ENCODE measurements around the gene SNRPE.
A peak's percentile ranks its signal among the peaks of the same experiment; 100 is the strongest.
"Not testable (repeated sequence)": the region's sequence is repeated elsewhere in the genome, so short reads cannot be mapped to it uniquely, and the experiment has no call there.

SNRPE gene

DNA sequence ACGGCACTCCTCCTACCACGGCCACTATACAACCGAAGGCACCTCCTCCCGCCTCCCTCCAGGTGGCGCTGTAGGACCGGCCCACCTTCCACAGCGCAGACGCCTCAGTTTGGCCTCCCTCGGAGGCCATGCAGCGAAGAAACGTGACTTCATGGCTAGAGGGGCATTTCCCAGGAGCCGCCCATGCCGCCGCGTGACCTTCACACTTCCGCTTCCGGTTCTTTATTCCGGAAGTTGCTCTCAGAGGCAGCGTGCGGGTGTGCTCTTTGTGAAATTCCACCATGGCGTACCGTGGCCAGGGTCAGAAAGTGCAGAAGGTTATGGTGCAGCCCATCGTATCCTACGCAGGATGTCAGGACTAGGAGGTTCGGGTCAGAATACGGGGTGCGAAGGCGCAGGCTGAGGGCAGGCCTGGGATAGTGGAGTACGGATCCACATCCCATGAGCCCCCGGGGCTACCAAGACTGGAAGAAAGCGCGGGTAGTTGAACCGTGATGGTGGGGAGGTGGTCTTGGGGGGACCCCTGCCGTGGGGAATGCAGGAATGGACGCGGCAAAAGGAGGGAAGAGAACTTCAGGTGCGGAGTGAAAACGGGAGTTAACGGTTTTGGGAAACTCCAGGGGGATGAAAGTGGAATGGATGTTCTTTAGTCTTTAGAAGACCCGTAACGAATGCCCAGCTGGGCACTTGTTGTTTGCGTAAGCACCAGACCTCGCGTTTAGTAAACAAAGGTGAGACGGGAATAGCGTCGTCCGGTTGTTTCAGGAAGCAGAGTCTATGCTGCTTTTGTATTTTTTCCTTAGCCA is at the start of gene SNRPE:
Gene SNRPE (plus strand): TSS at position 221 of the 806 bp plus-strand sequence. CDS start 61 bp downstream, at position 282.
- DNase-seq: peak; percentile 99

GRCh38 chr1:203813581-203814341 is 47.6 kb upstream of the SNRPE start:
- DNase-seq: no peak

DNA sequence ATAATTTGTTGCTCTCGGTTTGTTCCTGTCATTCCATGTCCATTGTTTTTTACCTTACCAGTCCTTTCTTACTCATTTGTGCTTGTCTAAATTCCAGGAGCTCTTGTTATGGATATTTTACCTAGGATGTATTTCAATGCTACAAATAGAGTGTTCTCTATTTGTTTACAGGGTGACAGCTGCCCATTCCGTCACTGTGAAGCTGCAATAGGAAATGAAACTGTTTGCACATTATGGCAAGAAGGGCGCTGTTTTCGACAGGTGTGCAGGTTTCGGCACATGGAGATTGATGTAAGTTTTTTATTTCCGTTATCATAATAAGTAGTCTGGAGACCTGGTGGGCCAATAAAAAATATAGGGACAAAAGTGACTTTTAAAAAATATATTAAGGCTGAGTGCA is 43.0 kb upstream of the SNRPE start:
- DNase-seq: no peak

DNA sequence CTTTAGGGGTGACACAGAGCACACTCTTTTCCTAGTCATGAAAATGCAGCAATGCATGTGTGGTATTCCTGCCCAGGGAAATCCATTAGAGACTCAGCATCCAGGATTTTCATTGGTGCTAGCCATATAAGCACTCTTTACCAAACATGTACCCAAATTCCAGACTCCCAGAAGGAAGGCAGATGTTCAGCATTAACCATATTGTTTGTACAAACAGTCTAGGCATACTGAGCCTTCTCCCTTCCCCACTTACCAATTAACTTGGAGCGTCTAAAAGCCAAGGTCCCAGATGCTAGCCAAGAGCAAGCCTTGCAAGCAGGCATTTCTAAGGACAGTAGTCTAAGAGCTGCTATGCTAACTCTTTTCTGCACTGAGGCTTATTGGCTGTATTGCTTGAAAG is 38.1 kb upstream of the SNRPE start:
- no peak for DNase-seq

DNA sequence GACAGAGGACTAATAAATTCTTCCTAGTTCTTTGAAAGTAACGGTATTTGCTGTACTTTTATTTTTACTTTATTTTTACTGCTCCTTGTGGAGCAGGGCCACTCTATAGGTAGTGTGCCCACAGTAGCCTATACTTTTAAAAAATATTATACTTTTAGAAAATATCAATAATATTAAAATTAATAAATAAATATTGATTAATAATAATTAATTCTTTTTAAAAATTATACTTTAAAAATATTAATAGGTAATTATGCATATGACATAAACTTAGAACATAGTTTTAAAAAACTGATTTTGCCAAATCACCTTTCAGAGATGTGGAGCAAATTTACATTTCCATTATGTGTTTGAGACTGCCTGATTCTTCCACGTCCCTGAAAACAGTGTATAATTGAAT is 35.2 kb upstream of the SNRPE start:
- no peak for DNase-seq

- no peak for DNase-seq
Measured at GRCh38 chr1:203828002-203828401, 33.4 kb upstream of the SNRPE start.

DNA sequence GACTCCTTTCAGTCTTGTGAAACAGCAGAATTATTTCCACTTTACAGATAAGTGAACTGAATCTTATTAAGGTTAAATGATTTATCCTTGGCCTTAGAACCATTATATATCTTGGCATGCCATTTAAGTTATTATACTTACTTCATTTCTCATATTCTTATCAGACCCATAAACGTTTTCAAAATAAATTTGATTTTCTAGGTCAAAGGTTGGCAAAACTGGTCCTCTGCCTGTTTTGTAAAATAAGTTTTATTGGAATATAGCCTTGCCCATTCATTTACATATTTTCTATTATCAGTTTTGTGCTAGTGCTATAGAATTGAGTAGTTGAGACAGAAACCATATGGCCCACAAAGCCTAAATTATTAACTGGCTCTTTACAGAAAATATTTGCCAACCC is 32.9 kb upstream of the SNRPE start:
- DNase-seq: no peak

DNA sequence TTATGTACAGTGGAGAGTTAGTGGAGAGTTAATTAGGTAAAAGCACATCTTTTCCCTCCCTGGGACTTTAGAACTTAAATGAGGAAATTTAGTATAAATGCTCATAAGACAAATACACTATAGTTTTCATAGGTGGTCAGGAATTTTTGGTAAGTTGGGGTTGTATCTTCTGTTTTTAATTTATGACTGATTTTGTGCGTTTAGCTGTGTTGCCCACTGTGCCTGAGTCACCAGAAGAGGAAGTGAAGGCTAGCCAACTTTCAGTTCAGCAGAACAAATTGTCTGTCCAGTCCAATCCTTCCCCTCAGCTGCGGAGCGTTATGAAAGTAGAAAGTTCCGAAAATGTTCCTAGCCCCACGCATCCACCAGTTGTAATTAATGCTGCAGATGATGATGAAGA is 32.2 kb upstream of the SNRPE start:
- DNase-seq: not testable (repeated sequence)

- no peak for DNase-seq
Measured at GRCh38 chr1:203835476-203835875, 25.9 kb upstream of the SNRPE start.

GRCh38 chr1:203839081-203839480 is 22.3 kb upstream of the SNRPE start:
- DNase-seq: no peak

GRCh38 chr1:203840208-203840808 is 21.1 kb upstream of the SNRPE start:
- DNase-seq: no peak

DNA sequence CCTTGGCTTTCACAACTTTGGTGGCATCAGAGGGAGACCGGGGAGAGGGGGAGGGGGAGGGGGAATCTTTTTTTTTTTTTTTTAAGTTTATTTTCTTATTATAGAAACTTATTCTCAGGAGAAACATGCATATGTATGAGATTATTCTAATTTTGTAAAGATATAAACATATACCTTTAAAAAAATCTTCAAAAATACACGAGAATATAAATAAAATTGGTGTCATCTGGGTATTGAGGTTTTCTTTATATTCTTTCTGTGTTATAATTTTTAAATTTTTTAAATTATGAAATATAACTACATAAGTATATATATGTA is 18.9 kb upstream of the SNRPE start:
- no peak for DNase-seq

GRCh38 chr1:203843435-203843834 is 18.0 kb upstream of the SNRPE start:
- no peak for DNase-seq

DNA sequence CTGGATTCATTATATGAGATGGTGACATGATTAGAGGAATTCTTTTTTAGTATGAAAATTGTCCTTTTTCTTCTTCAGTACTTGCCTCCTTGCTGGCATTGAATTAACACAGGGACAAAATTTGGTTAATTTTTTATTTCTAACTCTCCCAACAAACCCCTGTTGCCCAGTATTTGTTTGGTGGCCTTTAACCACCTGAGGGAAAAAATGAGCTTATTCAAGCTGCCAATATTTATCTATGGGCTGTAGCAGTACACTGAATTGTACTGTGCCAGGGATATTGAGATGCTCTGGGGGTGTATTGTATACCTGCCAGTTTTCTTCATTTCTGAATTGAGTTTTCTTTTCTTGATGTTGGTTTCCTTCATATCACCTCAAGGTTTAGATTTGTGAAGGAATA is 8.3 kb upstream of the SNRPE start:
- not testable (repeated sequence) for DNase-seq

DNA sequence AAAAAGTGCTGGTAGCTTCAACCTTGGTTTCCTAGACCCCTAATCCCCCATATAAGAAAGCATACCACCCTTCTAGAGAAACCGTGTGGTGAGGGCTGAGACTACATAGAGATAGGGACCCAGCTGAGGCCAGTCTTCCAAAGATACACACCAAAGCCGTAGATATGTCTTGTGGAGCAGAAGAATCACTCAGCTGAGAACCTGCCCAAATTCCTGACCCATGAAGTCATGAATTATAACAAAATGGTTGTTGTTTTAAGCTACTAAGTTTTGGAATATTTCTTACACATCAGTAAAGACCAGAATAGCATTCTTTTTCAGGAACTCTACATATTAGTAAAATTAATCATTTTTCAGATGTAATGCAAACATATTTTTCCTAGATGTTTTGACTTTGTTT is 3.3 kb upstream of the SNRPE start:
- no peak for DNase-seq

- DNase-seq: no peak
Measured at GRCh38 chr1:203858975-203859374, 2.4 kb upstream of the SNRPE start.

DNA sequence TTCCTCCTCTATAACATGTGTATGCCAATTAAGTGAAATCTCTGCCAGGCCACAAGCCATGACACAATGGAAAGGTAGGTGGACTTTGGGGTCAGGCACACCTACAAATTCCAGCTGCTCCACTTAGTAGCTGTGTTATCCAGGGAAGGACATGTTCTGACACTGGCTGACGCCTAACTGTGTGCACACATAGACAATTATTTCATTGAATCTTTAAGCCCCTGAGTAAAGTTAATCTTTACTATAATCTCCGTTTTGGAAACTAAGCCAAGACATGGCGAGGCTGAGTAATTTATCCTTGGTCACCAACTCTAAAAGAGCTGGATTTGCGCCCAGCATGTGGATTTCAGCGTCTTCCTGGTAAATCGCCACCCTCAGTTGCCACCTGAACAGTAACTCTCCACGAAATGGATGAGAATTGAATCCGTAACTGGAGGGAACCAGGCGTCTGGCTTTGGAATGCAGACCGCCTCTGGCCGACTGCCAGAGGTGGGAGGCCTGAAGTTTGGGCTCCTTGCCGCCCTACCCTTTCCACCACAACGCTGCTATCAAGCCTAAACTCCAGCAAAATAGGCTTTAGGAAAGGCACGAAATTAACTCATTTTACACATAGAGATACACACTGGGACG is 888 bp upstream of the SNRPE start:
- peak; percentile 21 for DNase-seq

DNA sequence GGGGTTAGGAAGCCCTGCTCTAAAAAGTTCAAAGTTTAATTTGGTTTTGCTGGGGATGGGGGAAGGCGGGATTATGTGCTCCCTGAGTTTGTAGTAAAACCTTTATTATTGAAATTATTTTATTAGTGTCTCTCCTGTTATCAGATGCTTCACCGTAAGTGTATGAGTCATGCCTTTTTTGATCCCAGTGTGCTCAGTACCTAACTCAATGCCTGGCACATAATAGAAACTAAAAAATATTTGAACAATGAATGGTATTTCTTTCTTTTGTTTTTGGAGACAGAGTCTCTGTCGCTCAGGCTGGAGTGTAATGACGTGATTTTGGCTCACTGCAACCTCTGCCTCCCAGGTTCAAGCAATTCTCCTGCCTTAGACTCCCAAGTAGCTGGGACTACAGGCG is 6.4 kb downstream of the SNRPE start:
- DNase-seq: no peak

- DNase-seq: no peak
Measured at GRCh38 chr1:203870245-203870644, 8.8 kb downstream of the SNRPE start.

- DNase-seq: peak; percentile 58
Measured at GRCh38 chr1:203871114-203871880, 9.9 kb downstream of the SNRPE start.

DNA sequence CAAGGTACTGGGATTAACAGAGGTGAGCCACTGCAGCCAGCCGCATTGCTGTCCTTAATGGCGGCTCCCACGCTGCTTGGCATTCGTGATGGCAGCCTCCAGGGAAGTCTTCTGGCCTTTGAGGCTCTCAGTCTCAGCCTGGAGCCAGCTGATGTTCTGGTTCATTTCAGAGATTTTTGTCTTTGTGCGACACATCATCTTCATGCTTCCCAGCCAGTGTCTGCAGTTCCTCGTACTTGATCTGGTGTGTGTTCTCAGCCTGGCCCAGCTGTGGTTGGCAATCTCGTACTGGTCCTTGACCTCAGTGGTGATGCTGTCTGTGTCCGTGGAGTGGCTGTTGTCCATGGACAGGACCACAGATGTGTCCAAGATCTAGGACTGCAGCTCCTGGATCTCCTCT is 11.7 kb downstream of the SNRPE start:
- no peak for DNase-seq

DNA sequence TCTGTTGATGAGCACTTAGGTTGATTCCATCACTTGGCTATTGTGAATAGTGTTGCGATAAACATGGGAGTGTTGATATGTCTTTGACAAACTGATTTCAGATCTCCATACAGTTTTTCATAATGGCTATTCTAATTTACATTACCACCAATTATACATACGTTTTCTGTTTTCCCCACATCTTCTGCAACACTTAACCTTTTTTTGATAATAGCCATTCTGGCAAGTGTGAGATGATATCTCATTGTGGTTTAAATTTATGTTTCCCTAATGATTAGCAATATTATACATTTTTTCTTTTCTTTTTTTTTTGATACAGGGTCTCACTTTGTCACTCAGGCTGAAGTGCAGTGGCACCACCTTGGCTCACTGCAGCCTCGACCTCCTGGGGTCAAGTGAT is 17.0 kb downstream of the SNRPE start:
- no peak for DNase-seq

DNA sequence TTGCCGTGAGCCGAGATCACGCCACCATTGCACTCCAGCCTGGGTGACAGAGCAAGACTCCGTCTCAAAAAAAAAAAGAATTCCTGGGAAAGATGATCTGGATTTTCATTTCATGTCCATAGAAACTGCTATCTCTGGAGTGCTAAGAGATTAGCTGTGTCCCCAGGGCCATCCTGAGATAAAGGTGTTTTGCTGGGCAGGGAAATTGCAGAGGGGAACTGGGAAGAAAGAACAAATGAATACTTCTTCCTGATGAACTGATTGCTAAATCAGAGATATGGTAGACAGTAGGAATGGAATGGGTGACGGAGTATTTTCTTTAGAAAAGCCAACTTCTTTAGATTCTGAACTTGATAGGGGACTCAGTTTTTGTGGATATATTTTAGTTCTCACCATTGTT is 19.2 kb downstream of the SNRPE start:
- DNase-seq: no peak
